Measurements from ENCODE around the gene DNAH14. TPM values are rescaled to one million over a fixed set of nuclear protein-coding genes. Genes with fewer than 3 reads are reported as not detected.
"Not testable (repeated sequence)": the region's sequence is repeated elsewhere in the genome, so short reads cannot be mapped to it uniquely, and the experiment has no call there.

Gene DNAH14
- total RNA-seq, 1 experiment from 2014 or later: 39.7 TPM

- Histone ChIP-seq H4K5ac (ENCODE audit: insufficient read length, low read depth, low read length) (no peak overlapping the region), H3K4ac (ENCODE audit: low read depth, low read length) (no peak overlapping the region), H2AK5ac (ENCODE audit: insufficient read length, low read length) (no peak overlapping the region), H2BK120ac (ENCODE audit: low read depth, low read length, poor library complexity, severe bottlenecking) (no peak overlapping the region), H3K23ac (ENCODE audit: insufficient read length, low read depth, low read length) (no peak overlapping the region), H2AFZ (ENCODE audit: low read length) (no peak overlapping the region), H4K91ac (ENCODE audit: insufficient read length, low read depth, low read length) (no peak overlapping the region), H3K9me3 (ENCODE audit: control insufficient read depth, low read depth, low read length) (no peaks in the 10 kb centered on the region), H3K4me2 (ENCODE audit: insufficient read depth, insufficient read length, low read length) (no peak overlapping the region), H3K23me2 (ENCODE audit: insufficient read length, low read depth, low read length, poor library complexity, severe bottlenecking) (no peaks in the 10 kb centered on the region), H2BK20ac (ENCODE audit: low read depth, low read length, poor library complexity, severe bottlenecking) (no peak overlapping the region), H2BK12ac (ENCODE audit: insufficient read length, low read depth, low read length) (no peak overlapping the region), H3K79me2 (ENCODE audit: insufficient read depth, low read length) (no peaks in the 10 kb centered on the region), H3K14ac (ENCODE audit: insufficient read depth, low read length) (no peak overlapping the region), H4K20me1 (ENCODE audit: control insufficient read depth, insufficient read depth, insufficient read length) (no peaks in the 10 kb centered on the region), H3K4me1 (ENCODE audit: insufficient read depth, low read length) (no peaks in the 10 kb centered on the region), H3T11ph (ENCODE audit: low read length) (no peak overlapping the region), H3K27me3 (ENCODE audit: insufficient read depth, low read length) (no peaks in the 10 kb centered on the region), H3K18ac (ENCODE audit: insufficient read length, low read depth, low read length) (no peak overlapping the region), H2BK5ac (ENCODE audit: insufficient read length, low read length) (no peak overlapping the region), H3K27ac (ENCODE audit: insufficient read length, low read depth, low read length) (no peak overlapping the region), H3K79me1 (ENCODE audit: insufficient read depth, low read depth, low read length, poor library complexity, severe bottlenecking) (no peaks in the 10 kb centered on the region), H3K9ac (ENCODE audit: extremely low read depth, insufficient read length, low read length) (no peak overlapping the region), H2BK15ac (ENCODE audit: low read depth, low read length) (no peak overlapping the region), H4K8ac (replicated peaks; ENCODE audit: insufficient read length, low read depth, low read length) (no peak overlapping the region), H3K56ac (ENCODE audit: insufficient read length, low read depth, low read length) (no peak overlapping the region)
- Mint-ChIP-seq H3K27ac (no peak overlapping the region), H3K4me1 (no peaks in the 10 kb centered on the region), H3K9me3 (no peaks in the 10 kb centered on the region), H3K36me3 (ENCODE audit: insufficient read depth in 1 of 3, low read depth in 3 of 3) (no peaks in the 10 kb centered on the region), H3K27me3 (ENCODE audit: low read depth) (no peaks in the 10 kb centered on the region), H3K4me3 (no peak overlapping the region)
- DNase-seq: no peak
- no peak for TF ChIP-seq CTCF (conservative IDR thresholded peaks at IDR 0.05)
Measured at GRCh38 chr1:225329041-225329440, 399.6 kb downstream of the DNAH14 start.

GRCh38 chr1:225329996-225330395 is 400.5 kb downstream of the DNAH14 start:
- not testable (repeated sequence) for H3K9ac ChIP-seq (ENCODE audit: extremely low read depth, insufficient read length, low read length); H3K79me1 ChIP-seq (ENCODE audit: insufficient read depth, low read depth, low read length, poor library complexity, severe bottlenecking); H2BK120ac ChIP-seq (ENCODE audit: low read depth, low read length, poor library complexity, severe bottlenecking); H2AFZ ChIP-seq (ENCODE audit: low read length); H3K36me3 Mint-ChIP-seq (ENCODE audit: insufficient read depth in 1 of 3, low read depth in 3 of 3); H2BK20ac ChIP-seq (ENCODE audit: low read depth, low read length, poor library complexity, severe bottlenecking); H2BK5ac ChIP-seq (ENCODE audit: insufficient read length, low read length); H3K4me1 ChIP-seq (ENCODE audit: insufficient read depth, low read length); H3K27ac ChIP-seq (ENCODE audit: insufficient read length, low read depth, low read length); H3K4ac ChIP-seq (ENCODE audit: low read depth, low read length); H2AK5ac ChIP-seq (ENCODE audit: insufficient read length, low read length); H4K91ac ChIP-seq (ENCODE audit: insufficient read length, low read depth, low read length); H4K8ac ChIP-seq (replicated peaks; ENCODE audit: insufficient read length, low read depth, low read length); H3T11ph ChIP-seq (ENCODE audit: low read length); H3K14ac ChIP-seq (ENCODE audit: insufficient read depth, low read length); DNase-seq; H4K20me1 ChIP-seq (ENCODE audit: control insufficient read depth, insufficient read depth, insufficient read length); H4K5ac ChIP-seq (ENCODE audit: insufficient read length, low read depth, low read length); H3K56ac ChIP-seq (ENCODE audit: insufficient read length, low read depth, low read length); H3K4me3 Mint-ChIP-seq; H3K27me3 Mint-ChIP-seq (ENCODE audit: low read depth); H3K4me1 Mint-ChIP-seq; H3K27me3 ChIP-seq (ENCODE audit: insufficient read depth, low read length); H3K9me3 Mint-ChIP-seq; H3K18ac ChIP-seq (ENCODE audit: insufficient read length, low read depth, low read length); H3K23me2 ChIP-seq (ENCODE audit: insufficient read length, low read depth, low read length, poor library complexity, severe bottlenecking); H2BK15ac ChIP-seq (ENCODE audit: low read depth, low read length); H3K23ac ChIP-seq (ENCODE audit: insufficient read length, low read depth, low read length); H3K79me2 ChIP-seq (ENCODE audit: insufficient read depth, low read length); H2BK12ac ChIP-seq (ENCODE audit: insufficient read length, low read depth, low read length); H3K9me3 ChIP-seq (ENCODE audit: control insufficient read depth, low read depth, low read length); H3K27ac Mint-ChIP-seq; H3K4me2 ChIP-seq (ENCODE audit: insufficient read depth, insufficient read length, low read length)
- no CpG with 5 or more reads among the region's 1 CpG for WGBS (ENCODE audit: extremely low coverage, insufficient read length, low lambda C conversion rate)
